ENCODE measurements around the gene PAX8. TPM values are rescaled to one million over a fixed set of nuclear protein-coding genes. Genes with fewer than 3 reads are reported as not detected.

Gene PAX8
- total RNA-seq, 1 experiment from 2014 or later, result 0.15 TPM

DNA sequence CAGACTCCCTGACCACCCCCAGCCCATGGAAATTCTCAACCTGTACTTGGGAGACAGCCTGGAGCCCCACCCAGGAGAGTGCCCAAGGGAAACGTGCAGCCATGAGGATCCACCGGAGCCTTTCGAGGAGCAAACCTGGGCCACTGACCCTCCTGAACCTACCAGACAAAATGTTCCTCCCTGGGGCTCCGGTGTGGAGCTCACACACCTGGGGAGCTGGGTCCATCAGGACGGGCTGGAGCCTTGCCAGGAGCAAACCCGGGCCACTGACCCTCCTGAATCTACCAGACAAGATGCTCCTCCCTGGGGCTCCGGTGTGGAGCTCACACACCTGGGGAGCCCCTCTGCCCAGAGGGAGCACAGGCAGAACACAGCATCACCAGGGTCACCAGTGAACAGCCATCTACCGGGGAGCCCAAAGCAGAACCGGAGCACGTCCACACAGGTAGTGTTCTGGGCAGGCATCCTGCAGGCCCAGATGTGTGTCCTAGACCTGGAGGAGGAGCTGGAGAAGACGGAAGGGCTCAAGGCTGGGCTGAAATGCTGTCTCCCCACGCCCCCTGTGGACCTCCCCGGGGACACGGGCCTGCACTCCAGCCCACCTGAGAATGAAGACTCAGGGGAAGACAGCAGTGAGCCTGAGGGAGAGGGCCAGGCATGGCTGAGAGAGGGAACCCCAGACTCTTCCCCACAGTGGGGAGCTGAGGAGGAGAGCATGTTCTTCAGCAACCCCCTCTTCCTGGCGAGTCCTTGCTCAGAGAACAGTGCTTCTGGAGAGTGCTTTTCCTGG lies 96.1 kb downstream of the PAX8 start:
- in situ Hi-C loops (cut with HindIII; ENCODE audit: low pct_unique_long_range_greater_than_20kb, low sequenced_read_pairs) (no loop called here), intact Hi-C loops (cut with micrococcal nuclease; ENCODE audit: unreplicated experiment) (no loop called here)
- Histone ChIP-seq H3K4me3 (ENCODE audit: low read depth in 2 of 2, low read length in 2 of 2) (no peak overlapping the region), H3K4me1 (ENCODE audit: control insufficient read depth, insufficient read depth, low read length) (no peaks in the 10 kb centered on the region), H3K36me3 (ENCODE audit: control insufficient read depth, insufficient read depth, low read length) (no peaks in the 10 kb centered on the region), H3K27me3 (ENCODE audit: control insufficient read depth, insufficient read depth, low read length) (no peaks in the 10 kb centered on the region), H3K27ac (ENCODE audit: low read length) (no peak overlapping the region), H3K9me3 (ENCODE audit: control insufficient read depth, insufficient read depth, low read depth, low read length) (no peaks in the 10 kb centered on the region)
- ATAC-seq (no peak), DNase-seq (ENCODE audit: low read depth, low spot score) (no peak)
- ChIA-PET POLR2A (no interaction called here), CTCF (interaction anchor here (1.4 kb wide), 1 partner anchor 44 kb away, joined by 3 read pairs; no protein-coding TSS in a partner anchor)
- TF ChIP-seq POLR2AphosphoS5 (IDR thresholded peaks at IDR 0.05; ENCODE audit: low read depth, low read length), result no peak
- TF ChIP-seq SIN3A (IDR thresholded peaks at IDR 0.05; ENCODE audit: borderline replicate concordance, insufficient read depth, low read depth, low read length), result no peak
- TF ChIP-seq, protein P1, sequence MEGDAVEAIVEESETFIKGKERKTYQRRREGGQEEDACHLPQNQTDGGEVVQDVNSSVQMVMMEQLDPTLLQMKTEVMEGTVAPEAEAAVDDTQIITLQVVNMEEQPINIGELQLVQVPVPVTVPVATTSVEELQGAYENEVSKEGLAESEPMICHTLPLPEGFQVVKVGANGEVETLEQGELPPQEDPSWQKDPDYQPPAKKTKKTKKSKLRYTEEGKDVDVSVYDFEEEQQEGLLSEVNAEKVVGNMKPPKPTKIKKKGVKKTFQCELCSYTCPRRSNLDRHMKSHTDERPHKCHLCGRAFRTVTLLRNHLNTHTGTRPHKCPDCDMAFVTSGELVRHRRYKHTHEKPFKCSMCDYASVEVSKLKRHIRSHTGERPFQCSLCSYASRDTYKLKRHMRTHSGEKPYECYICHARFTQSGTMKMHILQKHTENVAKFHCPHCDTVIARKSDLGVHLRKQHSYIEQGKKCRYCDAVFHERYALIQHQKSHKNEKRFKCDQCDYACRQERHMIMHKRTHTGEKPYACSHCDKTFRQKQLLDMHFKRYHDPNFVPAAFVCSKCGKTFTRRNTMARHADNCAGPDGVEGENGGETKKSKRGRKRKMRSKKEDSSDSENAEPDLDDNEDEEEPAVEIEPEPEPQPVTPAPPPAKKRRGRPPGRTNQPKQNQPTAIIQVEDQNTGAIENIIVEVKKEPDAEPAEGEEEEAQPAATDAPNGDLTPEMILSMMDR (IDR thresholded peaks at IDR 0.05), result no peak
- TF ChIP-seq, protein P2, sequence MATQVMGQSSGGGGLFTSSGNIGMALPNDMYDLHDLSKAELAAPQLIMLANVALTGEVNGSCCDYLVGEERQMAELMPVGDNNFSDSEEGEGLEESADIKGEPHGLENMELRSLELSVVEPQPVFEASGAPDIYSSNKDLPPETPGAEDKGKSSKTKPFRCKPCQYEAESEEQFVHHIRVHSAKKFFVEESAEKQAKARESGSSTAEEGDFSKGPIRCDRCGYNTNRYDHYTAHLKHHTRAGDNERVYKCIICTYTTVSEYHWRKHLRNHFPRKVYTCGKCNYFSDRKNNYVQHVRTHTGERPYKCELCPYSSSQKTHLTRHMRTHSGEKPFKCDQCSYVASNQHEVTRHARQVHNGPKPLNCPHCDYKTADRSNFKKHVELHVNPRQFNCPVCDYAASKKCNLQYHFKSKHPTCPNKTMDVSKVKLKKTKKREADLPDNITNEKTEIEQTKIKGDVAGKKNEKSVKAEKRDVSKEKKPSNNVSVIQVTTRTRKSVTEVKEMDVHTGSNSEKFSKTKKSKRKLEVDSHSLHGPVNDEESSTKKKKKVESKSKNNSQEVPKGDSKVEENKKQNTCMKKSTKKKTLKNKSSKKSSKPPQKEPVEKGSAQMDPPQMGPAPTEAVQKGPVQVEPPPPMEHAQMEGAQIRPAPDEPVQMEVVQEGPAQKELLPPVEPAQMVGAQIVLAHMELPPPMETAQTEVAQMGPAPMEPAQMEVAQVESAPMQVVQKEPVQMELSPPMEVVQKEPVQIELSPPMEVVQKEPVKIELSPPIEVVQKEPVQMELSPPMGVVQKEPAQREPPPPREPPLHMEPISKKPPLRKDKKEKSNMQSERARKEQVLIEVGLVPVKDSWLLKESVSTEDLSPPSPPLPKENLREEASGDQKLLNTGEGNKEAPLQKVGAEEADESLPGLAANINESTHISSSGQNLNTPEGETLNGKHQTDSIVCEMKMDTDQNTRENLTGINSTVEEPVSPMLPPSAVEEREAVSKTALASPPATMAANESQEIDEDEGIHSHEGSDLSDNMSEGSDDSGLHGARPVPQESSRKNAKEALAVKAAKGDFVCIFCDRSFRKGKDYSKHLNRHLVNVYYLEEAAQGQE (IDR thresholded peaks at IDR 0.05; ENCODE audit: insufficient read depth in 1 of 2, low read depth in 2 of 2, low read length in 1 of 2), result no peak
- TF ChIP-seq TCF7L2 (IDR thresholded peaks at IDR 0.05; ENCODE audit: low read depth, low read length), result no peak
- no TSS peak for BruUV-seq (replicated peaks)

DNA sequence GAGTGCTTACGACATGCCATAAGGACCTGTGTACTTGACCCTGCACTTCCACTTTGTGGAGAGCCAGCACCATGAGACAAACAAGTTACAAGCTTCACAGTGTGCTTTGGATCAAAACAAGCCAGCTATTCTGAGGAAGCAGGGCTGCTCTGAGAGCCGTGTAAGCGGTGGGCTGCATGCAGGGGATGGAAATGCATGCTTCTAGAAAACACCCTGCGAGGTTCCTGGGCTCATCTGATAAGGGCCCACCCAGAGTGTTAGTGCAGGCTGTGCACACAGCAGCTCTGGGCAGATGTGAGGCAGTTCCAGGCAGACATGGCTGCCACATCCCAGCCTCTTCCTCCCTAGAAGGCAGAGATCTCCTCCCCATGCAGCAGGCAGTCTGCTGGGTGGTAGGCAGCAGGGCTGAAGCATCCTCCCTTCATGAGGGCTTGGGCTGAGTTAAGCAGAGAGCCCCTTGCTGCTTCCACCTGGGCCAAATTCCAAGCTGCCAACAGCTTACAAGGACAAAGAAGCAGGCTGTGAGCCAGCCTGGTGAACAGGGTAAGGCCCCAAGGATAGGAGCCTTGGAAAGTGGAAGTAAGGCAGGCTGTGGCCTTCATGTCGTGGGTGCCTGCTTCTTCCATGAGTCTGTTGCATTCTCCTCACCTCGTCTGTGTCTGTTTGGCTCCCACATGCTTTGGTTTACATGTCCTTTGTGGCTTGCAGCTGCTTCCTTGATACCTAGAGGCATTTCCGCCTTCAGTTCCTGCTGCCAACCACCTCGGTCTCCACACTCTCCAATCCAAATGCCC lies 97.3 kb downstream of the PAX8 start:
- CTCF ChIA-PET, result interaction anchor here (0.7 kb wide), 1 partner anchor 18 kb away, joined by 9 read pairs; no protein-coding TSS in a partner anchor
- intact Hi-C loops (cut with micrococcal nuclease; ENCODE audit: unreplicated experiment), result no loop called here

More for the DNA sequence above, 97.3 kb downstream of the PAX8 start:
- Histone ChIP-seq H3K9me3 (ENCODE audit: control insufficient read depth, insufficient read depth, low read depth, low read length) (no peaks in the 10 kb centered on the region), H3K27ac (ENCODE audit: low read length) (no peak overlapping the region), H3K27me3 (ENCODE audit: control insufficient read depth, insufficient read depth, low read length) (no peaks in the 10 kb centered on the region), H3K4me3 (ENCODE audit: low read depth in 2 of 2, low read length in 2 of 2) (no peak overlapping the region), H3K36me3 (ENCODE audit: control insufficient read depth, insufficient read depth, low read length) (no peaks in the 10 kb centered on the region), H3K4me1 (ENCODE audit: control insufficient read depth, insufficient read depth, low read length) (no peaks in the 10 kb centered on the region)
- DNase-seq (ENCODE audit: low read depth, low spot score) (no peak), ATAC-seq (no peak)
- BruUV-seq (replicated peaks), result no TSS peak
- TF ChIP-seq TCF7L2 (IDR thresholded peaks at IDR 0.05; ENCODE audit: low read depth, low read length) (no peak), POLR2AphosphoS5 (IDR thresholded peaks at IDR 0.05; ENCODE audit: low read depth, low read length) (no peak), SIN3A (IDR thresholded peaks at IDR 0.05; ENCODE audit: borderline replicate concordance, insufficient read depth, low read depth, low read length) (no peak)
- TF ChIP-seq, protein P1 (IDR thresholded peaks at IDR 0.05), result no peak
- TF ChIP-seq, protein P2 (IDR thresholded peaks at IDR 0.05; ENCODE audit: insufficient read depth in 1 of 2, low read depth in 2 of 2, low read length in 1 of 2), result no peak
- in situ Hi-C loops (cut with HindIII; ENCODE audit: low pct_unique_long_range_greater_than_20kb, low sequenced_read_pairs), result no loop called here
- POLR2A ChIA-PET, result interaction anchor here (0.6 kb wide), 1 partner anchor 23 kb away, joined by 3 read pairs; no protein-coding TSS in a partner anchor

Measured in Panc1 (cell line).